Astrocyte (in vitro differentiated cells and primary cell): Measurements from ENCODE around the gene GOT1.

ENCODE experiments used
- CTCF ChIP-seq: IDR thresholded peaks from 2 replicates; pipeline ENCODE4 v1.5.1; 2011; ENCODE audit warnings: low read depth, mild to moderate bottlenecking, inconsistent platforms, low read length, moderate library complexity; ENCODE audit not compliant: insufficient read depth
- EZH2 ChIP-seq: IDR thresholded peaks from 2 replicates; pipeline ENCODE4 v1.6.1; 2012; ENCODE audit warnings: mild to moderate bottlenecking, low read length, inconsistent platforms; ENCODE audit not compliant: insufficient read depth

GRCh38 chr10:99450156-99450555, 19.7 kb upstream of the GOT1 start:
- TF ChIP-seq CTCF (no peak), EZH2 (no peak)
